Sigmoid colon (tissue), 7 donors: Measurements from ENCODE around the gene XIRP2. TPM values are rescaled to one million over a fixed set of nuclear protein-coding genes. Genes with fewer than 3 reads are reported as not detected.

Experiments
- DNase-seq: peaks from one replicate; pipeline ENCODE4 v3.0.0-alpha.2; 2019
- H3K27ac ChIP-seq, 4 donors: fragments of 200-600 bp; sonication (generic); one replicate each; pipeline ENCODE4 v1.5.1; 2016 to 2019; ENCODE audit warnings: mild to moderate bottlenecking in 1 of 4
- H3K27me3 ChIP-seq, 3 donors: fragments of 200-600 bp; sonication (generic); one replicate each; pipeline ENCODE4 v1.5.1; 2019; ENCODE audit warnings: mild to moderate bottlenecking in 1 of 3
- H3K36me3 ChIP-seq, 4 donors: fragments of 200-600 bp; sonication (generic); one replicate each; pipeline ENCODE4 v1.5.1; 2016 to 2019
- H3K4me1 ChIP-seq, 4 donors: fragments of 200-600 bp; sonication (generic); one replicate each; pipeline ENCODE4 v1.5.1; 2017 to 2019
- H3K4me3 ChIP-seq, 4 donors: fragments of 200-600 bp; sonication (generic); one replicate each; pipeline ENCODE4 v1.5.1; 2017 to 2019; ENCODE audit warnings: mild to moderate bottlenecking in 2 of 4, moderate library complexity in 1 of 4
- H3K9me3 ChIP-seq, 4 donors: fragments of 200-600 bp in 3 of 4; sonication (generic) in 3 of 4; one replicate each; pipeline versions ENCODE4 v1.5.1 to v1.6.1; 2013 to 2019
- CTCF ChIP-seq, 4 experiments: fragments of 450-650 bp in 3 of 4; fragments of 200-600 bp in 1 of 4; IDR thresholded peaks; one replicate each; pipeline ENCODE4 v1.5.1; 2016 to 2019; ENCODE audit warnings: antibody characterized with exemption in 4 of 4, mild to moderate bottlenecking in 3 of 4, moderate library complexity in 2 of 4
- EP300 ChIP-seq, 4 donors: sonication (generic); formaldehyde crosslinking; IDR thresholded peaks; one replicate each; pipeline ENCODE4 v1.6.1; 2017; ENCODE audit warnings: antibody characterized with exemption in 4 of 4
- POLR2A ChIP-seq, 2 donors: fragments of 450-650 bp; IDR thresholded peaks; one replicate each; pipeline ENCODE4 v1.6.1; 2016; ENCODE audit warnings: antibody characterized with exemption in 2 of 2, mild to moderate bottlenecking in 2 of 2, moderate library complexity in 2 of 2
- POLR2AphosphoS5 ChIP-seq, 4 donors: sonication (generic); formaldehyde crosslinking; IDR thresholded peaks; one replicate each; pipeline ENCODE4 v1.6.1; 2017; ENCODE audit warnings: antibody characterized with exemption in 4 of 4
- WGBS, 2 donors: extraction: QIAGEN DNeasy Blood & Tissue Kit; methylation state at CpG; one replicate each; pipeline ENCODE4 v1.1.7; 2013; 5-methylcytosine and 5-hydroxymethylcytosine counted together
- intact Hi-C: fragments of 100-400 bp; cut with DNase I; formaldehyde crosslinking; loops from one replicate; pipeline ENCODE4 v1.15.1; 2023
- polyA plus RNA-seq, 3 donors: library from polyadenylated mRNA; stranded (reverse); fragments of 200-250 nt; gene quantifications; one replicate each; pipeline ENCODE4 v1.2.3, GENCODE V29; 2013
- total RNA-seq, 4 donors: library from RNA; depleted of rRNA; stranded (reverse); fragments of >200 nt; gene quantifications; one replicate each; pipeline ENCODE4 v1.1.0, GENCODE V29; 2016
- donor health status: healthy with polysubstance abuse.
- donor health status: Bipolar disorder and iron deficiency.
- donor health status: healthy.

XIRP2 gene
- total and polyA plus RNA-seq, 7 donors = under 0.01 to 1.8 (median 0.20) TPM; not detected in 3

- TF ChIP-seq POLR2A (IDR thresholded peaks at IDR 0.05) (no peak), POLR2AphosphoS5 (IDR thresholded peaks at IDR 0.05) (no peak), EP300 (IDR thresholded peaks at IDR 0.05) (no peak), CTCF (IDR thresholded peaks at IDR 0.05) (no peak)
- 21 to 29% methylated on average over 6 of the region's 6 CpGs for WGBS, 2 donors
- no peaks in the 10 kb centered on the region for H3K36me3 ChIP-seq
- peaks cover 0 to 22% (median 12%) of the 10 kb centered on the region in 4 donors for H3K4me1 ChIP-seq
- no peak for DNase-seq
- H3K9me3 ChIP-seq = no peaks in the 10 kb centered on the region
- no peak overlapping the region for H3K27ac ChIP-seq
- no peaks in the 10 kb centered on the region for H3K27me3 ChIP-seq
- intact Hi-C loops = no loop called here
- H3K4me3 ChIP-seq = no peak overlapping the region
Observed at GRCh38 chr2:167196461-167197252, 308.4 kb downstream of the XIRP2 start.

- DNase-seq = no peak
- H3K9me3 ChIP-seq = no peaks in the 10 kb centered on the region
- no peak for TF ChIP-seq EP300 (IDR thresholded peaks at IDR 0.05)
- no peaks in the 10 kb centered on the region for H3K36me3 ChIP-seq
- peaks cover 0 to 15% (median 12%) of the 10 kb centered on the region in 4 donors for H3K4me1 ChIP-seq
- intact Hi-C loops = no loop called here
- 79 to 90% methylated on average over 2 of the region's 2 CpGs for WGBS, 2 donors
- no peak overlapping the region for H3K4me3 ChIP-seq
- no peak overlapping the region for H3K27ac ChIP-seq
- H3K27me3 ChIP-seq = no peaks in the 10 kb centered on the region
Observed at GRCh38 chr2:167198009-167198408, 309.7 kb downstream of the XIRP2 start.

GRCh38 chr2:167198576-167198975 is 310.3 kb downstream of the XIRP2 start:
- Histone ChIP-seq H3K4me1 (peaks cover 0 to 15% (median 12%) of the 10 kb centered on the region in 4 donors), H3K27me3 (no peaks in the 10 kb centered on the region), H3K9me3 (no peaks in the 10 kb centered on the region), H3K4me3 (no peak overlapping the region), H3K36me3 (no peaks in the 10 kb centered on the region), H3K27ac (no peak overlapping the region)
- WGBS, 2 donors = 51 to 58% methylated on average over 2 of the region's 2 CpGs
- intact Hi-C loops = no loop called here
- no peak for DNase-seq
- TF ChIP-seq POLR2AphosphoS5 (IDR thresholded peaks at IDR 0.05) (no peak), EP300 (IDR thresholded peaks at IDR 0.05) (no peak), POLR2A (IDR thresholded peaks at IDR 0.05) (no peak), CTCF (IDR thresholded peaks at IDR 0.05) (no peak)

- Histone ChIP-seq H3K4me1 (peaks cover 0 to 15% (median 12%) of the 10 kb centered on the region in 4 donors), H3K4me3 (no peak overlapping the region), H3K9me3 (no peaks in the 10 kb centered on the region), H3K27ac (no peak overlapping the region), H3K36me3 (no peaks in the 10 kb centered on the region), H3K27me3 (no peaks in the 10 kb centered on the region)
- DNase-seq = no peak
- intact Hi-C loops = no loop called here
- TF ChIP-seq CTCF (IDR thresholded peaks at IDR 0.05) (no peak), POLR2AphosphoS5 (IDR thresholded peaks at IDR 0.05) (no peak), POLR2A (IDR thresholded peaks at IDR 0.05) (no peak), EP300 (IDR thresholded peaks at IDR 0.05) (no peak)
- 89 to 94% methylated on average over 5 of the region's 5 CpGs for WGBS, 2 donors
Observed at GRCh38 chr2:167200019-167200418, 311.7 kb downstream of the XIRP2 start.

GRCh38 chr2:167209784-167210183 is 321.5 kb downstream of the XIRP2 start:
- H3K27ac ChIP-seq = no peak overlapping the region
- WGBS, 2 donors = 58 to 76% methylated on average over 3 of the region's 3 CpGs
- intact Hi-C loops = loop anchor here (5.0 kb wide), 1 partner anchor 672 kb away; no protein-coding TSS in a partner anchor

More at GRCh38 chr2:167209784-167210183, 321.5 kb downstream of the XIRP2 start:
- Histone ChIP-seq H3K27me3 (no peaks in the 10 kb centered on the region), H3K36me3 (no peaks in the 10 kb centered on the region), H3K4me3 (no peak overlapping the region), H3K9me3 (no peaks in the 10 kb centered on the region), H3K4me1 (peaks cover 0 to 5% (median 0%) of the 10 kb centered on the region in 4 donors)
- TF ChIP-seq POLR2A (IDR thresholded peaks at IDR 0.05) = no peak
- TF ChIP-seq EP300 (IDR thresholded peaks at IDR 0.05) = no peak
- no peak for TF ChIP-seq CTCF (IDR thresholded peaks at IDR 0.05)
- no peak for TF ChIP-seq POLR2AphosphoS5 (IDR thresholded peaks at IDR 0.05)
- no peak for DNase-seq
